ENCODE data around the gene WRAP73.

- TF ChIP-seq CTCF (IDR thresholded peaks at IDR 0.05; ENCODE audit: low read depth, low read length) (no peak), EZH2phosphoT487 (IDR thresholded peaks at IDR 0.05; ENCODE audit: low read depth) (no peak)
Observed at GRCh38 chr1:3585940-3586568, 63.8 kb downstream of the WRAP73 start.

All from OCI-LY3 (cell line).